ENCODE results near the gene TECTB. TPM values are rescaled to one million over a fixed set of nuclear protein-coding genes. Genes with fewer than 3 reads are reported as not detected.

TECTB gene
- total RNA-seq, 1 donor from 2014 or later: not detected

GRCh38 chr10:112345743-112346142, 62.5 kb downstream of the TECTB start:
- intact Hi-C loops (cut with micrococcal nuclease): no loop called here

- intact Hi-C loops (cut with micrococcal nuclease): no loop called here
Measured at GRCh38 chr10:112346774-112347173, 63.6 kb downstream of the TECTB start.

GRCh38 chr10:112347709-112348671, 64.8 kb downstream of the TECTB start:
- intact Hi-C loops (cut with micrococcal nuclease): no loop called here

GRCh38 chr10:112348759-112349158, 65.6 kb downstream of the TECTB start:
- intact Hi-C loops (cut with micrococcal nuclease): no loop called here

- intact Hi-C loops (cut with micrococcal nuclease): no loop called here
Measured at GRCh38 chr10:112349521-112350085, 66.4 kb downstream of the TECTB start.

- intact Hi-C loops (cut with micrococcal nuclease): no loop called here
Measured at GRCh38 chr10:112351146-112351545, 67.9 kb downstream of the TECTB start.

GRCh38 chr10:112352044-112352443, 68.8 kb downstream of the TECTB start:
- intact Hi-C loops (cut with micrococcal nuclease): no loop called here

- intact Hi-C loops (cut with micrococcal nuclease): no loop called here
Measured at GRCh38 chr10:112353046-112353445, 69.8 kb downstream of the TECTB start.

Other genes starting within 250 kb of the TECTB start
- gene GPAM, start 99.6 kb upstream of the TECTB start, total RNA-seq: 7.5 TPM in 2 replicates
- 70.9 and 71.8 TPM in 2 replicates for gene ACSL5, start 90.7 kb downstream of the TECTB start, total RNA-seq
- gene ZDHHC6, start 163.5 kb downstream of the TECTB start, total RNA-seq: 51.6 and 52.4 TPM in 2 replicates
- 46.4 and 48.5 TPM in 2 replicates for gene VTI1A, start 163.8 kb downstream of the TECTB start, total RNA-seq